Activated CD4-positive, alpha-beta T cell treated with anti-CD3 and anti-CD28 coated beads, Interleukin-2, amount 50 U/mL, for 24 hours (primary cell): Measurements from ENCODE around the gene PLEKHN1.

Experiments
- DNase-seq, 2 donors: peaks; one replicate each; pipeline ENCODE4 v3.0.0-alpha.2; 2020; ENCODE audit warnings: low read depth in 1 of 2, low spot score in 1 of 2

PLEKHN1 gene

GRCh38 chr1:1023700-1024099, 57.4 kb downstream of the PLEKHN1 start:
- DNase-seq: no peak

- no peak for DNase-seq
These were observed 58.0 kb downstream of the PLEKHN1 start for GRCh38 chr1:1024149-1024770.

- no peak for DNase-seq
These were observed 58.8 kb downstream of the PLEKHN1 start for GRCh38 chr1:1024771-1025699.
